Right atrium auricular region (tissue), 2 donors: ENCODE results near the gene P2RY14. TPM values are rescaled to one million over a fixed set of nuclear protein-coding genes. Genes with fewer than 3 reads are reported as not detected.

ENCODE experiments used
- DNase-seq: peaks from one replicate; pipeline ENCODE4 v3.0.0-alpha.2; 2019; ENCODE audit warnings: low spot score
- H3K27ac ChIP-seq, 2 donors: fragments of 200-600 bp; sonication (generic); 1 replicate in 1 of 2; 2 replicates in 1 of 2; pipeline ENCODE4 v1.5.1; 2016 to 2019
- H3K27me3 ChIP-seq, 2 donors: fragments of 200-600 bp; sonication (generic); one replicate each; pipeline versions ENCODE4 v1.5.1 to v1.6.0; 2017 to 2019
- H3K36me3 ChIP-seq: fragments of 200-600 bp; sonication (generic); one replicate; pipeline ENCODE4 v1.5.1; 2016
- H3K4me1 ChIP-seq, 2 donors: fragments of 200-600 bp; sonication (generic); one replicate each; pipeline versions ENCODE4 v1.5.1 to v1.6.0; 2017 to 2019
- H3K4me3 ChIP-seq, 2 donors: fragments of 200-600 bp; sonication (generic); 1 replicate in 1 of 2; 2 replicates in 1 of 2; pipeline ENCODE4 v1.5.1; 2017 to 2019; ENCODE audit warnings: mild to moderate bottlenecking in 1 of 2, moderate library complexity in 1 of 2
- H3K9me3 ChIP-seq, 2 donors: fragments of 200-600 bp; sonication (generic); one replicate each; pipeline ENCODE4 v1.5.1; 2019
- CTCF ChIP-seq, 2 donors: fragments of 200-600 bp; sonication (generic); IDR thresholded peaks; one replicate each; pipeline ENCODE4 v1.5.1; 2019; ENCODE audit warnings: antibody characterized with exemption in 2 of 2
- total RNA-seq, 2 donors: library from RNA; depleted of rRNA; stranded (reverse); fragments of >200 nt; gene quantifications; one replicate each; pipeline ENCODE4 v1.1.0, GENCODE V29; 2016

P2RY14 gene
- total RNA-seq, 2 donors from 2014 or later: 1.3 to 3.6 TPM

- peak overlapping the region in 1 of 2 donors; percentile 6 for H3K27ac ChIP-seq
These were observed 63.9 kb downstream of the P2RY14 start for GRCh38 chr3:151214459-151214858.

GRCh38 chr3:151213881-151214280 is 64.5 kb downstream of the P2RY14 start:
- Histone ChIP-seq H3K36me3 (no peaks in the 10 kb centered on the region), H3K9me3 (no peaks in the 10 kb centered on the region), H3K27me3 (no peaks in the 10 kb centered on the region), H3K4me1 (peaks cover 0 to 24% of the 10 kb centered on the region in 2 donors), H3K27ac (peak overlapping the region in 1 of 2 donors; percentile 6), H3K4me3 (no peak overlapping the region)
- no peak for DNase-seq
- TF ChIP-seq CTCF (IDR thresholded peaks at IDR 0.05): no peak

More at GRCh38 chr3:151214459-151214858, 63.9 kb downstream of the P2RY14 start:
- DNase-seq: no peak
- Histone ChIP-seq H3K9me3 (no peaks in the 10 kb centered on the region), H3K27me3 (no peaks in the 10 kb centered on the region), H3K36me3 (no peaks in the 10 kb centered on the region), H3K4me1 (peaks cover 0 to 24% of the 10 kb centered on the region in 2 donors), H3K4me3 (no peak overlapping the region)
- no peak for TF ChIP-seq CTCF (IDR thresholded peaks at IDR 0.05)

GRCh38 chr3:151213151-151213550 is 65.2 kb downstream of the P2RY14 start:
- Histone ChIP-seq H3K27me3 (no peaks in the 10 kb centered on the region), H3K4me3 (no peak overlapping the region), H3K27ac (no peak overlapping the region), H3K4me1 (peaks cover 0 to 23% of the 10 kb centered on the region in 2 donors), H3K9me3 (no peaks in the 10 kb centered on the region), H3K36me3 (no peaks in the 10 kb centered on the region)
- TF ChIP-seq CTCF (IDR thresholded peaks at IDR 0.05): no peak
- DNase-seq: no peak

GRCh38 chr3:151210676-151211381 is 67.5 kb downstream of the P2RY14 start:
- Histone ChIP-seq H3K4me1 (peaks cover 0 to 2% of the 10 kb centered on the region in 2 donors), H3K4me3 (no peak overlapping the region), H3K27me3 (no peaks in the 10 kb centered on the region), H3K27ac (no peak overlapping the region), H3K9me3 (no peaks in the 10 kb centered on the region), H3K36me3 (no peaks in the 10 kb centered on the region)
- no peak for TF ChIP-seq CTCF (IDR thresholded peaks at IDR 0.05)
- no peak for DNase-seq

GRCh38 chr3:151209654-151210053 is 68.7 kb downstream of the P2RY14 start:
- Histone ChIP-seq H3K4me3 (no peak overlapping the region), H3K36me3 (no peaks in the 10 kb centered on the region), H3K27ac (no peak overlapping the region), H3K27me3 (no peaks in the 10 kb centered on the region), H3K4me1 (no peaks in the 10 kb centered on the region), H3K9me3 (no peaks in the 10 kb centered on the region)
- DNase-seq: no peak
- no peak for TF ChIP-seq CTCF (IDR thresholded peaks at IDR 0.05)

GRCh38 chr3:151206201-151206600 is 72.1 kb downstream of the P2RY14 start:
- Histone ChIP-seq H3K9me3 (no peaks in the 10 kb centered on the region), H3K4me3 (no peak overlapping the region), H3K27ac (no peak overlapping the region), H3K36me3 (no peaks in the 10 kb centered on the region), H3K27me3 (no peaks in the 10 kb centered on the region), H3K4me1 (no peaks in the 10 kb centered on the region)
- no peak for TF ChIP-seq CTCF (IDR thresholded peaks at IDR 0.05)
- no peak for DNase-seq
